ENCODE data around the gene AIFM3. TPM values are rescaled to one million over a fixed set of nuclear protein-coding genes. Genes with fewer than 3 reads are reported as not detected.
A peak's percentile ranks its signal among the peaks of the same experiment; 100 is the strongest.
"Not testable (repeated sequence)": the region's sequence is repeated elsewhere in the genome, so short reads cannot be mapped to it uniquely, and the experiment has no call there.

Gene AIFM3
- total RNA-seq, result 0.20 TPM

GRCh38 chr22:20966883-20967696, at the start of gene AIFM3:
TSS of gene AIFM3 (plus strand) at chr22:20967255. CDS start at chr22:20967945, 690 bp downstream.
- DNase-seq, result no peak

GRCh38 chr22:20918663-20919218, 48.3 kb upstream of the AIFM3 start:
- no peak for DNase-seq

- no peak for DNase-seq
Observed at GRCh38 chr22:20919718-20920117, 47.3 kb upstream of the AIFM3 start.

- no peak for DNase-seq
Observed at GRCh38 chr22:20920881-20921203, 46.2 kb upstream of the AIFM3 start.

- no peak for DNase-seq
Observed at GRCh38 chr22:20922141-20922751, 44.8 kb upstream of the AIFM3 start.

GRCh38 chr22:20926243-20926642, 40.8 kb upstream of the AIFM3 start:
- no peak for DNase-seq

GRCh38 chr22:20927940-20928572, 39.0 kb upstream of the AIFM3 start:
- no peak for DNase-seq

GRCh38 chr22:20928573-20928967, 38.5 kb upstream of the AIFM3 start:
- DNase-seq, result no peak

GRCh38 chr22:20930004-20930403, 37.1 kb upstream of the AIFM3 start:
- DNase-seq, result no peak

GRCh38 chr22:20930435-20930834, 36.6 kb upstream of the AIFM3 start:
- DNase-seq, result not testable (repeated sequence)

GRCh38 chr22:20931126-20931654, 35.9 kb upstream of the AIFM3 start:
- no peak for DNase-seq

GRCh38 chr22:20933910-20934309, 33.1 kb upstream of the AIFM3 start:
- DNase-seq, result no peak

GRCh38 chr22:20935049-20935448, 32.0 kb upstream of the AIFM3 start:
- not testable (repeated sequence) for DNase-seq

GRCh38 chr22:20935780-20936539, 31.1 kb upstream of the AIFM3 start:
- DNase-seq, result not testable (repeated sequence)

GRCh38 chr22:20937031-20937793, 29.8 kb upstream of the AIFM3 start:
- no peak for DNase-seq

GRCh38 chr22:20937794-20938671, 29.0 kb upstream of the AIFM3 start:
- no peak for DNase-seq

GRCh38 chr22:20939457-20940185, 27.4 kb upstream of the AIFM3 start:
- not testable (repeated sequence) for DNase-seq

GRCh38 chr22:20940186-20940651, 26.8 kb upstream of the AIFM3 start:
- DNase-seq, result peak; percentile 90

- DNase-seq, result no peak
Observed at GRCh38 chr22:20940904-20941385, 26.1 kb upstream of the AIFM3 start.

Measured in skin of body (tissue), 2 donors.